LNCaP clone FGC (cell line): ENCODE measurements around the gene UBE2E1.

ENCODE experiments used
- DNase-seq: peaks from one replicate; pipeline ENCODE4 v3.0.0-alpha.2; 2011; ENCODE audit warnings: low read depth
- H3K4me3 ChIP-seq: 2 replicates; pipeline ENCODE4 v1.5.1; 2011; ENCODE audit warnings: mild to moderate bottlenecking, low read depth, low read length, control low read depth
- CTCF ChIP-seq: IDR thresholded peaks from 2 replicates; pipeline ENCODE4 v1.5.1; 2012; ENCODE audit warnings: mild to moderate bottlenecking; ENCODE audit not compliant: control insufficient read depth, insufficient read depth; ENCODE audit errors: extremely low read depth

The UBE2E1 gene

DNA sequence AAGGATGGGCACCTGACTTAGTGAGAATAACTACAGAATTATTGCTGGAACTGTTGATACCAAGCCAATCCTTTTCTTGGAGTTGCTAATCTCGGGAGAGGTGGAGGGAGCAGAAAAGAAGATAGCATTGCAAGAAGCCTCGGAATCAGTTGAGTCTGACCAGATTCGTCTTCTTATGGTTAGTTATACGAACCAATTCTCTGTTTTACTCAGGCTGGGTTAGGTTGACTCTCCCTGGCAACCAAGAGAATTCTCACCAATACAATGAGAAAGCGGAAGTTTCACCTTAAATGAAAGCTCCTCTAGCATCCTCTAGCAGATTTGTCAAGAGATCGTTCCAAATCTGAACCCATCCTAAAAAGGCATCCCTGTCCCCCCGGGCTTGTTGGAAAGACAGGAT, 43.5 kb upstream of the UBE2E1 start:
- no peak overlapping the region for H3K4me3 ChIP-seq
- no peak for TF ChIP-seq CTCF
- no peak for DNase-seq

DNA sequence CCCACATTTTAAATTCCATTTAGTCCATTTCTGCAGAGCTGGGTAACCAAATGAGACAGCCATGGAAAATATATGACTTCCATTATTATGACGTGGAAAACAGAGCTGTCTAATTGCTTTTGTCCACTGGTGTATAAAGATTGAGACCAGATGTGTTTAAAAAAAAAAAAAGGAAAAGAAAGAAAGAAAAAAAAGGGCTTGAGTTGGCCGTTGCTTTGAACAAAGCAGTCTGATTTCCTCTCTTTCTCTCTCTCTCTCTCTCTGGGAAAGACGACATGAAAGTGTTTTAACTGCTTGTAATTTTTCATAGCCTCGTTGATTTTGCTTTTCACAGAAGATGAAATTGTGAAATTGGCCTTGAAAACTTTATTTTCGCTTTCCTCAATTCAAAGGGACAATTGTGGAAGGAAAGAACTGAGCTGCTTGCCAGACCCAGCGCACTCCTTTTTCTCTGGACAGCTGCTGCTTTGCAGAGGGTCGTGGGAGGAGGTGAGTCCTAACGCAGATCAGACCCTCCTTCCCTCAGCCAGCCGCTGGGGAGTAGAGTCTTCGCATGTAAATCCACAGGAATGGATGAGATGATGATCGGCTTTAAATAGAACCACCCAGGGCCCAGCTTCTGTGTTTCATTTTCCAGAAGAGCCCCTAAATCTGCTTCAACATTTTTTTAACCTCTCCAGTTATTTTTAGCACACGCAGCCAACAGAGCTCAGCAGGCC, 42.8 kb upstream of the UBE2E1 start:
- TF ChIP-seq CTCF, result no peak
- H3K4me3 ChIP-seq, result no peak overlapping the region
- no peak for DNase-seq

DNA sequence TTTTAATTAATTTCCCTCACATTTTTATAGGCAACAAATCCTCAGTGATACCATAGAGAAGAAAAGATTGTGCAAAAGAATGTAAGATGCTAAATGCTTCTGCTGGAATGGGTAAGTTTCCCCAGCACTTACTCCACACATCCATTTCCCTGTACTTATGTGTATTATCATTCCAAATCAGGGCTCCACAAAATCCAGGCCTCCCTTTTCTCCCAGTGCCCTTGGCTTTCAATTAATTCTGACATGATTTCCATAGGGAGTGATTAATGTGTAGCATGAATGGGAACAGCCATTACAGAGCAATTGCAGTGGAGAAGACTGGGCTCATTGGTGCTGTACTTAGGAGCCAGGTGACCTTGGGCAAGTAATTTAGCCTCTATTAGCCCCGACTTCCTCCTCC, 41.3 kb upstream of the UBE2E1 start:
- no peak overlapping the region for H3K4me3 ChIP-seq
- DNase-seq, result no peak
- TF ChIP-seq CTCF, result no peak

DNA sequence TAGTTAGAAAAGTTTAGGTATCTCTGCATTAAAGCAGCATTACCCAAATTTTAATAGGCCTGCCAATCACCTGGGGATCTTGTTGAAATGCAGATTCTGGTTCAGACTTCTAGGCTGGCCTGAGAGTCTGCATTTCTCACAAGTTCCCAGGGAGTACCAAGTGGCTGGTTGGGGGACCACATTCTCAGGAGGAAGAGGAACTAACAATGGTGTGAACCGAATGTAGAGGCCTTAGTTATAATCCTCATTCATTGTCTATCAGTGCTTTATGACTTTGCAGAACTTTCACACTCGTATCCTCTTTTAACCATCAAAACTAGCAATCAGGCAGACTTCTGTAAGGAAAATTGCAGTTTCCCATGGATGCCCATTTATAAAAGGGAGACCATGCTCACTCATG, 38.2 kb upstream of the UBE2E1 start:
- DNase-seq, result no peak
- no peak for TF ChIP-seq CTCF
- no peak overlapping the region for H3K4me3 ChIP-seq

GRCh38 chr3:23775254-23775909, 30.4 kb upstream of the UBE2E1 start:
- TF ChIP-seq CTCF, result no peak
- no peak for DNase-seq
- H3K4me3 ChIP-seq, result no peak overlapping the region

DNA sequence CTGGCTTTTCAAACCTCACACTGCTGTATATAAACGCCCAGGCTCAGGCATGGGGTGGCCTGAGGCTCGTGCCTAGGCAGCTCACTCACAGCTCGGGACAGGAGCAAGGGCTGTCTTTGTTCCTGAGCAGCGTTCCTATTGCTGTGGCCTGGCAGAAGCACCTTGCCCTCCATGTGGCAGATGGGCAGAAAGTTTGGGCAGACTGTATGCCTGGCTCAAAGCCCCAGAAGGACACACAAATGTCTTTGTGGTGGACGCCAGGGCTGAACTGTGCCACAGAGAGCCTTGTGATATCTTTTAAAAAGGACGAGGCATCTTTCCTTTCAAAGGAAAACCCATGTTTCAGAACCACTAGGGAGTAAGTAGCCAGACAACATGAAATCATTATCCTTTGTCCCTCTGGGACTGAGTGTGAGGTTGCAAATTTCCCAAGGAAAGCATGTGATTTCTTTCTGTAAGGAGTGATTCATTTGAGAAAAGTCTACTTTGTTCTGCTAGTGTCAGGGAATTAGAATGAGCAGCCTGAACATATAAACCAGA, 29.3 kb upstream of the UBE2E1 start:
- no peak for TF ChIP-seq CTCF
- H3K4me3 ChIP-seq, result no peak overlapping the region
- no peak for DNase-seq
